ENCODE results near the gene ALOX15.

- TF ChIP-seq CTCF (IDR thresholded peaks at IDR 0.05) (no peak), POLR2A (IDR thresholded peaks at IDR 0.05) (no peak), EP300 (IDR thresholded peaks at IDR 0.05) (no peak)
Measured at GRCh38 chr17:4625181-4625617, 16.3 kb downstream of the ALOX15 start.

Measured in ovary (tissue), 3 donors.